Cardiac fibroblast (primary cell): ENCODE measurements around the gene ZFYVE26.

Experiments used
- DNase-seq, 2 donors: peaks; one replicate each; pipeline versions ENCODE4 v3.0.0 to v3.0.0-alpha.2; 2010; ENCODE audit warnings: low read depth in 2 of 2
- H3K4me3 ChIP-seq, 2 donors: replicated peaks in 1 of 2; 1 replicate in 1 of 2; 2 replicates in 1 of 2; pipeline ENCODE4 v1.5.1; 2011; ENCODE audit warnings: low read depth in 2 of 2, low read length in 2 of 2, mild to moderate bottlenecking in 2 of 2, moderate library complexity in 1 of 2
- CTCF ChIP-seq: IDR thresholded peaks from one replicate; pipeline ENCODE4 v1.5.1; 2011; ENCODE audit warnings: low read depth, mild to moderate bottlenecking, low read length, inconsistent platforms

The ZFYVE26 gene

GRCh38 chr14:67698179-67698578 is 118.2 kb downstream of the ZFYVE26 start:
- no peak for DNase-seq
- TF ChIP-seq CTCF, result no peak
- H3K4me3 ChIP-seq, result no peak overlapping the region

GRCh38 chr14:67697006-67697405 is 119.4 kb downstream of the ZFYVE26 start:
- TF ChIP-seq CTCF, result no peak
- no peak for DNase-seq
- no peak overlapping the region for H3K4me3 ChIP-seq
